Uterus (tissue), 2 donors: Measurements from ENCODE around the gene SPATA18.

Source experiments
- CTCF ChIP-seq, 4 experiments: fragments of 200-600 bp in 2 of 4; fragments of 450-650 bp in 2 of 4; sonication (generic) in 2 of 4; IDR thresholded peaks; one replicate each; pipeline ENCODE4 v1.5.1; 2016 to 2019; ENCODE audit warnings: antibody characterized with exemption in 4 of 4, mild to moderate bottlenecking in 2 of 4, moderate library complexity in 1 of 4
- POLR2A ChIP-seq, 2 donors: fragments of 450-650 bp; IDR thresholded peaks; one replicate each; pipeline ENCODE4 v1.6.1; 2016; ENCODE audit warnings: antibody characterized with exemption in 2 of 2, mild to moderate bottlenecking in 1 of 2, moderate library complexity in 1 of 2

GRCh38 chr4:52096048-52096447 lies 44.9 kb downstream of the SPATA18 start:
- TF ChIP-seq CTCF (IDR thresholded peaks at IDR 0.05) (no peak), POLR2A (IDR thresholded peaks at IDR 0.05) (no peak)
